IPS DF 6.9 (cell line): ENCODE measurements around the gene CAP1.
"Not testable (repeated sequence)": the region's sequence is repeated elsewhere in the genome, so short reads cannot be mapped to it uniquely, and the experiment has no call there.

Source experiments
- DNase-seq: peaks from one replicate; pipeline ENCODE4 v3.0.0-alpha.2; 2013; ENCODE audit warnings: low read depth, low spot score
- H3K27ac ChIP-seq: one replicate; pipeline ENCODE4 v1.5.1; 2013; ENCODE audit warnings: low read length, control low read depth
- H3K27me3 ChIP-seq: 2 replicates; pipeline ENCODE4 v1.6.1; 2013; ENCODE audit warnings: mild to moderate bottlenecking, low read length; ENCODE audit not compliant: control insufficient read depth, insufficient read depth
- H3K36me3 ChIP-seq: 2 replicates; pipeline ENCODE4 v1.6.1; 2013; ENCODE audit warnings: low read length; ENCODE audit not compliant: control insufficient read depth, insufficient read depth
- H3K4me1 ChIP-seq: 2 replicates; pipeline ENCODE4 v1.6.1; 2013; ENCODE audit warnings: low read length; ENCODE audit not compliant: control insufficient read depth, insufficient read depth
- H3K4me3 ChIP-seq: 2 replicates; pipeline ENCODE4 v1.5.1; 2013; ENCODE audit warnings: mild to moderate bottlenecking, low read length
- H3K9me3 ChIP-seq: 2 replicates; pipeline ENCODE4 v1.6.1; 2013; ENCODE audit warnings: low read length, inconsistent platforms; ENCODE audit not compliant: control insufficient read depth, insufficient read depth
- WGBS: extraction: QIAGEN DNeasy Blood & Tissue Kit; methylation state at CpG from one replicate; pipeline ENCODE4 v1.1.7; 2013; ENCODE audit warnings: mixed read lengths, missing lambda C conversion rate; ENCODE audit not compliant: insufficient read length, insufficient coverage; 5-methylcytosine and 5-hydroxymethylcytosine counted together

Gene CAP1

DNA sequence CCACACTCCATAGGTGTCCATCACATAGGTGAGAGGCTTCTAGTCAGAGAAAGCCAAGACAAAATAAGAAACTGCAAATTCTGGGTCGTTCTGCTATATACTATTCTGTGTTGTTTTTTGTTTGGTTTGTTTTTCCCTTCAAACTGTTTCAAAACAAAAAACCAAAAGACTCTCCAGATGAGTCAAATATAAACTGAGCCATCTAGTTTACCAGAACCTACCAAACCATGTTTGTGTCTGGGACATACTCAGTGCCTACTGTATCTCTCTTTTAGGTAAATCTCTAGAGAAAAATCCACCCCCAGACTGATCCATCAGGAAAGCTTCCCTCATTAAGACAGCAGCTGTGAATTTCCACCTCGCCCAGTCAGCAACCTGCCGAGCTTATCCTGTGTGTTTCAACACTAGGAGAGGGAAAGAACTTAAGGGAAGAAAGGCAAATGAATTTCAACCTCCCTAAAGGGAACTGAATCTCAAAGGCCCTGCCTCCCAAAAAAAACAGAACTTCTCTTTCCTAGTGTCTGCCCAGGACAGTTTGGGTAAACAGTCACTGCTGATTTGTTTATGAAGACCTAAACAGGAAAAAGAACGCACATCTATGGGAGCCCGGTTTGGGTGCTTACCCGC, 39.4 kb downstream of the CAP1 start:
- Histone ChIP-seq H3K27me3 (no peaks in the 10 kb centered on the region), H3K4me3 (no peak overlapping the region), H3K9me3 (no peaks in the 10 kb centered on the region), H3K27ac (no peak overlapping the region), H3K4me1 (no peaks in the 10 kb centered on the region), H3K36me3 (peaks cover 13% of the 10 kb centered on the region; the same call in 1 of the 2 replicates)
- no CpG with 5 or more reads among the region's 6 CpGs for WGBS
- DNase-seq, result no peak

DNA sequence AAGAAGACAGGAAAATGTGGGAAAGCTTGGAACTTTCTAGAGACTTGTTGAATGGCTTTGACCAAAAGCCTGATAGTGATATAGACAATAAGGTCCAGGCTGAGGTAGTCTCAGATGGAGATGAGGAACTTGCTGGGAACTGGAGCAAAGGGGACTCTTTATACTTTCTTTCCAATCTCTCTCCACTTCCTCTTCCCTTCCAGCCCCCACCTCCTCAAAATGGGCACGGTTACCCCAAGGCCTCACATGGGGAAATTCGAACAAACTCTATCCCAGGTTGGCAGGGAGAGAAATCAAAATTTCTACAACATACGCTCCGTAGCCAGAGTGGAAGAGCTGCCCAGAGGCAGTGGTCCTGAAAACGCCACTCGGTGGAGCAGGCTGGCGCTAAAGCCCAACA, 41.3 kb downstream of the CAP1 start:
- no peaks in the 10 kb centered on the region for H3K4me1 ChIP-seq
- no peak overlapping the region for H3K4me3 ChIP-seq
- H3K27me3 ChIP-seq, result no peaks in the 10 kb centered on the region
- peaks cover 6% of the 10 kb centered on the region; the same call in 1 of the 2 replicates for H3K36me3 ChIP-seq
- H3K9me3 ChIP-seq, result no peaks in the 10 kb centered on the region
- H3K27ac ChIP-seq, result no peak overlapping the region
- DNase-seq, result no peak
- WGBS, result no CpG with 5 or more reads among the region's 7 CpGs

DNA sequence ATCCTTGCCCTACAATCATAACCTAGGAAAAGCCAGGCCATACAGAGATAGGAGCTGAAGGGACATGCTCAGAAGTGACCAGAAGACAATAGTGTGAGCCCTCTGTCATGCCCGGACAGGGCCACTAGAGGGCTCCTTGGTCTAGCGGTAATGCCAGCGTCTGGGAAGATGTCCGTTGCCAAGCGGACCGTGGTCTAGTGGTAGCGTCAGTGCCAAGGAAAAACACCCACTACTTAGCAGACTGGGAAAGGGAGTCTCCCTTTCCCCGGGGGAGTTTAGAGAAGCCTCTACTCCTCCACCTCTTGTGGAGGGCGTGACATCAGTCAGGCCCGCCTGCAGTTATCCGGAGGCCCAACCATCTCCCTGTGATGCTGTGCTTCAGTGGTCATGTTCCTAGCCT, 44.2 kb downstream of the CAP1 start:
- H3K9me3 ChIP-seq, H3K27ac ChIP-seq, H3K4me1 ChIP-seq, H3K4me3 ChIP-seq, DNase-seq, H3K27me3 ChIP-seq: not testable (repeated sequence)
- H3K36me3 ChIP-seq, result peaks cover 12% of the 10 kb centered on the region; the same call in 1 of the 2 replicates
- no CpG with 5 or more reads among the region's 11 CpGs for WGBS

DNA sequence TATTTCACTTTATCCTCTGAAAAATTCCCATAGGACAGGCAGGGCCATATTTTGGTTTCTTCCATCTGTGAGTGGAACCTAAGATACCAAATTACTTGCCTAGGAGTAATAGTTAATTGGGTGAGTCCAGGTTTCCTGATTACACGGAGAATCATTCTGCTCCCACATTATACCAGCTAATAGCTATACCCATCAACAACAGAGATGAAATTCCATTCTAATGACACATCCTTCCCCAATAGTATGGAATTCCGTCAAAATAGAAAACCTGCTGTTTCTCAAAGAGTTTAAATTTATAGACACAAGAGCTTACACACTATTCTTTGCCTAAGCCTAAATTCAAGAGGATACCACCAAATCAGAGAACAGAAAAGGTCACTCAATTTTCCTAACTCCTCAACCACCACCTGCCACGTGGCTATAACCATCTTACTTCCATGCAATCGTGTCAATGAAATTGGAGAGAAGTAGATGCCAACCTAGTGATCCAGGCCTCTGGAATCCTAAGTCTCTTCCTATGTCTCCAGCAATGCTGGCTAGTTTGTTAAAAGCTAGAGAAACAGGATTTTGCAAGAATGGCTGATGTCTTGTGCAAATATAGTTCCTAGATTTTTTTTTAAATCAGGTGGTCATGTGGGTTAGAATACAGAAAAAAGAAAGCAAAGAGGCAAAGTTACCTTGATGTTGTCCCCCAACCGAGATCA, 50.3 kb downstream of the CAP1 start:
- no peaks in the 10 kb centered on the region for H3K4me1 ChIP-seq
- no peak overlapping the region for H3K4me3 ChIP-seq
- H3K9me3 ChIP-seq, result no peaks in the 10 kb centered on the region
- WGBS, result no CpG with 5 or more reads among the region's 5 CpGs
- H3K36me3 ChIP-seq, result peaks cover 16% of the 10 kb centered on the region; the same call in 1 of the 2 replicates
- H3K27ac ChIP-seq, result no peak overlapping the region
- no peak for DNase-seq
- H3K27me3 ChIP-seq, result no peaks in the 10 kb centered on the region

DNA sequence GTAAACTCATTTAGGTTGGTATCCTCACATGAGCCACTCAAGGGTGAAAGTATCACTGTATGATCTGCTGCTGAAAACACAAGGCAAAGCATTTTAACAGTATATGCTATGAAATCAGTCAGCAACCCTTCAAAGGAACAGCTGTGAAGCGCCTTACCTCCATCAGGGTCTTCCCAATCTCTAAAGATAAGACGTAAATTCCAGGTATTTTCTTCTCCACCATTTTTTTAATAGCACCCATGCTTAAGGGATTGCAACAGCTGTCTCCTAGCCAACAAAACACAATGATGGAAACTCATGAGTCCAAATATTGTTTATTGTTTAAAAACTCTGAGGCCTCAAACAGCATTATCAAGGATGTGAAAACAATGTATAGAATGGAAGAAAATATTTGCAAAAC, 51.7 kb downstream of the CAP1 start:
- H3K27me3 ChIP-seq, result no peaks in the 10 kb centered on the region
- no peaks in the 10 kb centered on the region for H3K4me1 ChIP-seq
- DNase-seq, result no peak
- no peak overlapping the region for H3K27ac ChIP-seq
- peaks cover 15% of the 10 kb centered on the region; the same call in 1 of the 2 replicates for H3K36me3 ChIP-seq
- no CpG with 5 or more reads among the region's 2 CpGs for WGBS
- H3K9me3 ChIP-seq, result no peaks in the 10 kb centered on the region
- H3K4me3 ChIP-seq, result no peak overlapping the region

DNA sequence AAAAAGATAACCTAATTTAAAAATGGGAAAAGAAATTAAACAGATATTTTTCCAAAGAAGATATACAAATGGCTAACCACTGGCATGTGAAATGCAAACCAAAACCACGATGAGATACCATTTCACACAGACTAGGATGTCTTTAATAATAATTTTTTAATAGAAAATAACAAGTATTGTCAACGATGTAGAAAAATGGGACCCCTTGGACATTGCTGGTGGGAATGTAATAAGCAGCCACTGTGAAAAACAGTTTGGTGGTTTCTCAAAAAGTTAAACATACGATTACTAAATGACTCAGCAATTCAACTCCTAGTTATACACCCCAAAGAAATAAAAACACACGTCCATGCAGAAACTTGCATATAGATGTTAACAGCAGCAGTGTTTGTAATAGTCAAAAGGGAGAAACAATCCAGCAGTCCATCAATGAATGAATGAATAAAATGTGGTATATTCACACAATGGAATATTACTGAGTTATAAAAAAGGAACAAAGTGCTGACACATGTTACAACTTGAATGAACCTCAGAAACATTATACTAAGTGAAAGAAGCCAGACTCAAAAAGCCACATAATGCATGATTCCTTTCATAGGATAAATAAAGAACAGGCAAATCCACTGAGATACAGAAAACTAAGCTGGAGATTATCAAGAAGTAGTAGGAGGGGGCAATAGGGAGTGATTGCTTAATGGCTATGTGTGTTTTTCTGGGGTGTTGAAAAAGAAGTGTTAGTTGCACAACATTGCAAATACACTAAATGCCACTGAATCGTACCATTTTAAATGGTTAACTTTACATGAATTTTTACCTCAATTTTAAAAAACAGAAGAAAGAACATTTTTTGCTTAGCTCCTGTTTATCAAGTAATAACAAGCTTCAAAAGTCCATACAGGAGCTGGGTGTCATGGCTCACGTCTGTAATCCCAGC, 52.4 kb downstream of the CAP1 start:
- Histone ChIP-seq H3K27me3 (no peaks in the 10 kb centered on the region), H3K36me3 (peaks cover 12% of the 10 kb centered on the region; the same call in 1 of the 2 replicates), H3K9me3 (no peaks in the 10 kb centered on the region), H3K4me3 (no peak overlapping the region), H3K27ac (no peak overlapping the region), H3K4me1 (peaks cover 3% of the 10 kb centered on the region; the same call in 1 of the 2 replicates)
- WGBS, result no CpG with 5 or more reads among the region's 6 CpGs
- no peak for DNase-seq

DNA sequence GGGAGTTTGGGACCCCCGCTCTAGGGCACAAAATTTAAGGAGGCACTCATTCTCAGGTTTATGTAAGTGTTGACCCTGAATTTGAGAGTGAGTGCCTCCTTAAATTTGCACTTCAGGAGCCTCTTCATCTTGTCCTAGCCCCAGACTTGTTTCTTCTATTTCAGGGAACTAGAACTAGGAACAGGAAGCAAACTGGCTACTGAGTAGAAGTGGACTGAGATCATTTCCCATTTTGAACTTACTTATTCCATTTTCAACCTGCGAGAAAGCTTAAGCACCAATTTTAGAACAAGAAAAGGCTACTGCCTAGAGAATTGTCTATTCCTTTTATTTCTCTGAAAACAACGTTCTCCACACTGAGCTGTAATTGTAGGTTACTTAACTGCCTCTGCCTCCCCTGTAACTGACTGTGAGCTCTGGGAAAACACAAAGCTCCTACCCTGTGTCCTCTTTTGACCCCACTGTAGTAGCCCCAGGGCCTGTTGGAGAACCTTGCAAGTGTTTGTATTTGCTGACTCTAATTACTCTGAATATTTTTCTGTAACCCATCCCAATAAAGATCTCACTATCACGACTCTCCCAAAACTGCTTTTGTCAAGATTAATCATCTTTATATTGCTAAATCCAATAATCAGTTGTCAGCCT, 54.1 kb downstream of the CAP1 start:
- Histone ChIP-seq H3K4me1 (peaks cover 3% of the 10 kb centered on the region; the same call in 1 of the 2 replicates), H3K4me3 (no peak overlapping the region), H3K36me3 (peaks cover 7% of the 10 kb centered on the region; the same call in 1 of the 2 replicates), H3K9me3 (no peaks in the 10 kb centered on the region), H3K27ac (no peak overlapping the region), H3K27me3 (no peaks in the 10 kb centered on the region)
- WGBS, result no CpG with 5 or more reads among the region's 4 CpGs
- no peak for DNase-seq

DNA sequence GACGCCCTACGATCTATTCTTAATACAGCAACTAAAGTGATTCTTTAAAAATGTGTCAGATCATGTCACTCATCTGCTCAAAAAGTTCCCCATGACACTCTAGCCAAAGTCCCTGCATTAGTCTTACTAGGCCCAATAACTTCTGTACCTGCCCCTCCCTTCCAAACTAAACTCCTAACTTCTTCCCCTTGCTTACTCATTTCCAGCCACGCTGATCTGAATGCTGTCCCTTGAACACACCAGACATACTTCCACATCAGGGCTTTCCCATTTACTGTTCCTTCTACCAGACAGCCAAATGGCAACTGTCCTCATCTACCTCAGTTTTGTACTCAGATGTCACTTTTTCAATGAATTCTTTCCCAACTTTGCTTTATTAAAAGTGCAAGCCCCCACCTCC, 55.3 kb downstream of the CAP1 start:
- WGBS, result no CpG with 5 or more reads among the region's 3 CpGs
- DNase-seq, result no peak
- H3K27me3 ChIP-seq, result no peaks in the 10 kb centered on the region
- H3K36me3 ChIP-seq, result peaks cover 2% of the 10 kb centered on the region; the same call in 1 of the 2 replicates
- H3K27ac ChIP-seq, result no peak overlapping the region
- H3K9me3 ChIP-seq, result no peaks in the 10 kb centered on the region
- no peak overlapping the region for H3K4me3 ChIP-seq
- H3K4me1 ChIP-seq, result peaks cover 3% of the 10 kb centered on the region; the same call in 1 of the 2 replicates

DNA sequence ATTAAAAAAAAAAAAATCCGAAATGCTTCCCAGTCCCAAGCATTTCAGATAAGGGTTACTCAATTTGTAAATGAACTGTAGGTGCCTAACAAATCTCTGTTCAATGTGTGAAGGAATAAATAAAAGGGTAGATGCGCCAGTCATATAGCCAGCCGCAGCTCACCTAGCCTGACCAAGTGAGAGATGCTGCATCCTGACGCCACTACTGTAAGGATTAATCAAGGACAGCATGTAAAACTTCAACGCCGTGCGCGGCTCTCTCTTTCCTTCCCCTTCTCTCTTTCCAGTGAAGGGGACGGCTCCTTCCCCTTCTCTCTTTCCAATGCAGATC, 56.1 kb downstream of the CAP1 start:
- no CpG with 5 or more reads among the region's 9 CpGs for WGBS
- DNase-seq, result no peak
- Histone ChIP-seq H3K27me3 (no peaks in the 10 kb centered on the region), H3K9me3 (no peaks in the 10 kb centered on the region), H3K4me3 (peak overlapping the region; percentile 97), H3K27ac (no peak overlapping the region), H3K36me3 (no peaks in the 10 kb centered on the region), H3K4me1 (peaks cover 3% of the 10 kb centered on the region; the same call in 1 of the 2 replicates)
